ENCODE measurements around the gene LRRC9.

- TF ChIP-seq PBX3 (IDR thresholded peaks at IDR 0.05) (no peak), CTCF (IDR thresholded peaks at IDR 0.05) (peak; percentile 40), POLR2AphosphoS5 (IDR thresholded peaks at IDR 0.05; ENCODE audit: low read depth, low read length) (no peak), FOSL2 (IDR thresholded peaks at IDR 0.05; ENCODE audit: borderline replicate concordance, low read depth) (no peak), EZH2phosphoT487 (IDR thresholded peaks at IDR 0.05; ENCODE audit: borderline replicate concordance, low read depth) (no peak), RAD21 (IDR thresholded peaks at IDR 0.05; ENCODE audit: low read length) (no peak), MEF2A (IDR thresholded peaks at IDR 0.05; ENCODE audit: borderline replicate concordance, low read depth) (no peak)
Observed at GRCh38 chr14:59882957-59883356, 37.0 kb upstream of the LRRC9 start.

Measured in SK-N-SH (cell line).